ENCODE data around the gene OR9Q1. TPM values are rescaled to one million over a fixed set of nuclear protein-coding genes. Genes with fewer than 3 reads are reported as not detected.

The OR9Q1 gene
- total RNA-seq, 4 donors from 2014 or later: 0.29 TPM; not detected in 3

DNA sequence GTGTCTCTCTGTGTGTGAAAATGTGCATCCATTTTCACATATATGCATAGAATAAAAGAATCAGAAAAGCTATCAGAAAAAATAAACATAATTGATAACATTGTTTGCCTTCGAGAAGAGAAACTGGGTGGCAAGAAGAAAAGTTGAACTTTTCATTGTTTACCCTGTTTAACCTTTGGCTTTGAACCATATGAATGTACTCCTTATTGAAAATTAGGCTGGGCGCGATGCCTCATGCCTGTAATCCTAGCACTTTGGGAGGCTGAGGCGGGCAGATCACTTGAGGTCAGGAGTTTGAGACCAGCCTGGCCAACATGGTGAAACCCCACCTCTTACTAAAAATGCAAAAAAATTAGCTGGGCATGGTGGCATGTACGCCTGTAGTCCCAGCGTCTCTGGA is 11.9 kb upstream of the OR9Q1 start:
- DNase-seq (ENCODE audit: low spot score in 2 of 2): no peak
- Histone ChIP-seq H3K36me3 (no peaks in the 10 kb centered on the region), H3K4me3 (no peak overlapping the region), H3K4me1 (no peaks in the 10 kb centered on the region), H3K27me3 (no peaks in the 10 kb centered on the region), H3K9me3 (no peaks in the 10 kb centered on the region), H3K27ac (no peak overlapping the region)
- WGBS: 70% methylated on average over 6 of the region's 6 CpGs
- TF ChIP-seq, protein P1, sequence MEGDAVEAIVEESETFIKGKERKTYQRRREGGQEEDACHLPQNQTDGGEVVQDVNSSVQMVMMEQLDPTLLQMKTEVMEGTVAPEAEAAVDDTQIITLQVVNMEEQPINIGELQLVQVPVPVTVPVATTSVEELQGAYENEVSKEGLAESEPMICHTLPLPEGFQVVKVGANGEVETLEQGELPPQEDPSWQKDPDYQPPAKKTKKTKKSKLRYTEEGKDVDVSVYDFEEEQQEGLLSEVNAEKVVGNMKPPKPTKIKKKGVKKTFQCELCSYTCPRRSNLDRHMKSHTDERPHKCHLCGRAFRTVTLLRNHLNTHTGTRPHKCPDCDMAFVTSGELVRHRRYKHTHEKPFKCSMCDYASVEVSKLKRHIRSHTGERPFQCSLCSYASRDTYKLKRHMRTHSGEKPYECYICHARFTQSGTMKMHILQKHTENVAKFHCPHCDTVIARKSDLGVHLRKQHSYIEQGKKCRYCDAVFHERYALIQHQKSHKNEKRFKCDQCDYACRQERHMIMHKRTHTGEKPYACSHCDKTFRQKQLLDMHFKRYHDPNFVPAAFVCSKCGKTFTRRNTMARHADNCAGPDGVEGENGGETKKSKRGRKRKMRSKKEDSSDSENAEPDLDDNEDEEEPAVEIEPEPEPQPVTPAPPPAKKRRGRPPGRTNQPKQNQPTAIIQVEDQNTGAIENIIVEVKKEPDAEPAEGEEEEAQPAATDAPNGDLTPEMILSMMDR (IDR thresholded peaks at IDR 0.05): no peak
- no peak for TF ChIP-seq EP300 (IDR thresholded peaks at IDR 0.05)
- no peak for TF ChIP-seq POLR2A (IDR thresholded peaks at IDR 0.05)
- TF ChIP-seq POLR2AphosphoS5 (IDR thresholded peaks at IDR 0.05): no peak

DNA sequence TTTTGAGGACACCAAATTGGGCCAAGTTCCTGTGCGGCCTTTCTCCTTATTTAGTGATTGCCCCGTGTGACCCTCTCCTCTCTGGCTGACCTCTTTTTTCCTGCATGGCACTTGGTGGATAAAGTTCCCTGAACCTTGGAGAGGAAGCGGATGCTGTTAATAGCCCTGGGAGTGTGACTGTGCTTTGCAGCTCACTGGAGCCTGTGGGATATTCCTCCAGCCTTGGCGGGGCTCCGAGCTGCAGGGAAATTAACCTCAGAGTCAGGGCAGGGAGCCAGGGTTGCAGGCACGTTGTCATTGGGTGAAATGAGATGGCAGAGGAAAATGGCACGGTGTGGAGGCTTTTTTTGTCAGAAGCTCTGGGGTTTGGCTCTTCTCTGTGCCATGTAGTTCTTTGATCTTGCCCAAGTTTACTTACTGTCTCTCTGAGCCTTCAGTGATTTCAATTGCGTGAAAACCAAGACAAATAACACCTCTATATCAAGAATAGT is 965 bp downstream of the OR9Q1 start:
- no peaks in the 10 kb centered on the region for H3K27me3 ChIP-seq
- peaks cover 11% of the 10 kb centered on the region for H3K4me1 ChIP-seq
- no peaks in the 10 kb centered on the region for H3K36me3 ChIP-seq
- H3K4me3 ChIP-seq: no peak overlapping the region
- no peak overlapping the region for H3K27ac ChIP-seq
- TF ChIP-seq EP300 (IDR thresholded peaks at IDR 0.05): no peak
- TF ChIP-seq, protein P1 (IDR thresholded peaks at IDR 0.05): no peak
- 13% methylated on average over 8 of the region's 8 CpGs for WGBS
- H3K9me3 ChIP-seq: no peaks in the 10 kb centered on the region
- peak in 1 of 2 donors; percentile 72 for DNase-seq (ENCODE audit: low spot score in 2 of 2)

DNA sequence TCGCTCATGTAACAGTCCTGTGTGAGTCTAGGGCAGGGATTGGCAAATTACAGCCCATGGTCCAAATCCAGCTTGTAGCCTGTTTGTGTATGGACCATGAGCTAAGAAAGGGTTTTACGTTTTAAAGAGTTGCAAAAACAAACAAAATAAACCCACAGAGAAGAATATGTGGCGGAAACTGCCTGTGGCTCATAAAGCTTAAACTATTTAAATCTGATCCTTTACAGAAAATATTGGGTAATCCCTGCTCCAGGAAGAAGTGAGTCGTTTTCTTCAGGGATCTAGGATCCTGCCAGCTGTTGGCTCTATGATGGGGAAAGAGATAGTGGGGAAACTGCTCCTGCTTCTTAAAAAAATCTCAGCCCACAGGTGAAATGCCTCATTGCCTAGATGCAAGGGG is 3.7 kb downstream of the OR9Q1 start:
- no peak overlapping the region for H3K27ac ChIP-seq
- H3K4me1 ChIP-seq: peaks cover 11% of the 10 kb centered on the region
- H3K27me3 ChIP-seq: no peaks in the 10 kb centered on the region
- no peak for DNase-seq (ENCODE audit: low spot score in 2 of 2)
- no peaks in the 10 kb centered on the region for H3K36me3 ChIP-seq
- no peaks in the 10 kb centered on the region for H3K9me3 ChIP-seq
- WGBS: 71% methylated on average over 4 of the region's 4 CpGs
- no peak for TF ChIP-seq POLR2AphosphoS5 (IDR thresholded peaks at IDR 0.05)
- TF ChIP-seq EP300 (IDR thresholded peaks at IDR 0.05): no peak
- no peak for TF ChIP-seq POLR2A (IDR thresholded peaks at IDR 0.05)
- TF ChIP-seq, protein P1 (IDR thresholded peaks at IDR 0.05): no peak
- H3K4me3 ChIP-seq: no peak overlapping the region

DNA sequence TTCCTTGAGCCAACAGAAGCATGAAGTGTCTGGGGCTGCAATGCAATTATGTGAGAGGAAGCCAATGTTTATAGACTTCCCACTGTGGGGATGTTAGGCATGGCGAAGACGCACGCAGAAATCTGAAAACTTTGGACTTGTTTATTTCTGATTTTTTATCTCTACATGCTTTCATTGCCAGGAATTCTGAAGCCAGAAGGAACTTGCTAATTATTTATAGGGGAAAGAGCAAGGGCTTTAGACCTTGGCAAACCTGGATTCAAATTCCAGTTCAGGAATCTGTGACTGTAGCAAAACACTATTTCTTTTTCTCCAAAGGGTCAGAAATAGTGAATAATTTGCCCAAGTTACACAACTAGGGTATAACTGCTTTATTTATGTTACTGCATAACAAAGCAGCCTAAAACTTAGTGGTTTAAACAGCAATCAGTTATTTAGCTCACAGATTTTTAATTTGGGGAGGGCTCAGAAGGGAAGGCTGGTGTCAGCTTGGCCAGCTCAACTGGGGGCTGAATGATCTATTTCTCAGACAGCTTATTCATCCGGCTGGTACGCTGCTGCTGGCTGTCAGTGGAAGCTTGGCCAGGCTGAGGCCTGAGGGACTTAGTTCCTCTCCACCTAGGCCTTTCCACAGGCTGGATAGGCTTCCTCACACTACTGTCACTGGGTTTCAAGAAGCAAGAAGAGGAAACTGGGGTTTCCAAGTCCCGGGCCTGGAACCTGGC is 5.2 kb downstream of the OR9Q1 start:
- TF ChIP-seq POLR2AphosphoS5 (IDR thresholded peaks at IDR 0.05): no peak
- TF ChIP-seq, protein P1 (IDR thresholded peaks at IDR 0.05): no peak
- TF ChIP-seq POLR2A (IDR thresholded peaks at IDR 0.05): no peak
- no peak for TF ChIP-seq EP300 (IDR thresholded peaks at IDR 0.05)
- Histone ChIP-seq H3K27ac (no peak overlapping the region), H3K4me3 (no peak overlapping the region), H3K36me3 (no peaks in the 10 kb centered on the region), H3K4me1 (peaks cover 10% of the 10 kb centered on the region), H3K27me3 (no peaks in the 10 kb centered on the region), H3K9me3 (no peaks in the 10 kb centered on the region)
- no peak for DNase-seq (ENCODE audit: low spot score in 2 of 2)
- WGBS: 59% methylated on average over 6 of the region's 6 CpGs

DNA sequence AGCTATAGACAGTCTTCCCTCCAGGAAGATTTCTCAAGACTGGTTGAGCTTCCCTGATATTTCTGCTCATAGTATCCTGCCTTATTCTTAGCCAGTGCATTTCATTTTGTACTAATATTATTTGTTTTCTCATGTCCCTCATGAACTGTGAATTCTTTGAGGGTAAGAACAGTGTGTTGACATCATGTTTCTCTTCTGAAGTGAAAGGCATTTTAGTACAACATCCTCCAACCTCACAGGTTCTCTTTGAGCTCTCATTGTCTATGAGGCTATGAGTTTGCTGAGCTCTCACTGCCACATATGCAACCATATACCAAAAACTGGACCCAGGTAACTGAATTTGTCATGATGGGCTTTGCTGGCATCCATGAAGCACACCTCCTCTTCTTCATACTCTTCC is 7.0 kb downstream of the OR9Q1 start, which contains the start of gene OR6Q1:
Gene OR6Q1 (plus strand): TSS at position 301 of the 400 bp plus-strand sequence. CDS start 0 bp downstream, at position 301.
- no peaks in the 10 kb centered on the region for H3K27me3 ChIP-seq
- no peak within 1 kb of the TSS for H3K4me3 ChIP-seq
- no peaks in the 10 kb centered on the region for H3K4me1 ChIP-seq
- H3K27ac ChIP-seq: no peak within 1 kb of the TSS
- H3K36me3 ChIP-seq: no peaks in the 10 kb centered on the region
- no peak for DNase-seq (ENCODE audit: low spot score in 2 of 2)
- no peak for TF ChIP-seq POLR2AphosphoS5 (IDR thresholded peaks at IDR 0.05)
- TF ChIP-seq, protein P1 (IDR thresholded peaks at IDR 0.05): no peak
- TF ChIP-seq POLR2A (IDR thresholded peaks at IDR 0.05): no peak
- TF ChIP-seq EP300 (IDR thresholded peaks at IDR 0.05): no peak
- H3K9me3 ChIP-seq: no peaks in the 10 kb centered on the region
